ENCODE measurements around the gene UBE2D1. TPM values are rescaled to one million over a fixed set of nuclear protein-coding genes. Genes with fewer than 3 reads are reported as not detected.

Gene UBE2D1
- total and polyA plus RNA-seq, 9 of the 15 experiments (the other 6 are each of a cell fraction or from before 2014, with no cell fraction given) = 4.1 to 24.4 (median 12.3) TPM

- TF ChIP-seq ARID3A (IDR thresholded peaks at IDR 0.05; ENCODE audit: borderline replicate concordance, low read depth, low read length) (no peak), SIN3A (IDR thresholded peaks at IDR 0.05; ENCODE audit: borderline replicate concordance in 2 of 2, control insufficient read depth in 1 of 2, low read depth in 2 of 2, low read length in 2 of 2) (no peak), OTX1 (CRISPR knock-in tag; IDR thresholded peaks at IDR 0.05) (no peak), ZEB2 (IDR thresholded peaks at IDR 0.05) (0 out of 2 replicates have a peak, but pooled peaks have one; percentile 22), FOXP4 (CRISPR knock-in tag; IDR thresholded peaks at IDR 0.05; ENCODE audit: borderline replicate concordance) (peak; percentile 37; the same call in 1 of the 2 replicates), NFRKB (IDR thresholded peaks at IDR 0.05; ENCODE audit: low read depth) (0 out of 2 replicates have a peak, but pooled peaks have one; percentile 24)
Measured at GRCh38 chr10:58384544-58384998, 49.8 kb downstream of the UBE2D1 start (continued).

All from K562 (cell line).